GM18861 (cell line): Measurements from ENCODE around the gene ZNF292.
"Not testable (repeated sequence)": the region's sequence is repeated elsewhere in the genome, so short reads cannot be mapped to it uniquely, and the experiment has no call there.

Experiments used
- ATAC-seq: cut with Tn5 transposase; IDR thresholded peaks from one replicate; pipeline ENCODE4 v1.9.1; 2021; ENCODE audit not compliant: unreplicated experiment

The ZNF292 gene

DNA sequence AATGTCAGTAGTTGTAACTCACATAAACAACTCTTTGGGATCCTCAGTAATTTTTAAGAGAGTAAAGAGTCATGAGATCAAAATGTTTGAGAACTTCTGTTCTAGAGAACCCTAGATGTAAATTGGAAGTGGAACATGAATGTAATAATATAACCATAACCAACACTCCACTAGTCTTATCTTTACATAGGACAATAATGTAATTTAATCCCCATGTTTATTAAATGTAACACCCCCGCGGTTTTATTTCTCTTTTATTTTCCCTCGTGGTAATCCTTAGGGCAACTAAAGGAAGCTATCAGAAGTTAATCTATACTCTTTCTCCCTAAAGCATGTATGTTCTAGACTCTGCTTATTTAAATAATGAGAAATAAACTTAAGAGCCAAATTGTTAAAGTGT is 54.4 kb downstream of the ZNF292 start:
- ATAC-seq, result no peak

DNA sequence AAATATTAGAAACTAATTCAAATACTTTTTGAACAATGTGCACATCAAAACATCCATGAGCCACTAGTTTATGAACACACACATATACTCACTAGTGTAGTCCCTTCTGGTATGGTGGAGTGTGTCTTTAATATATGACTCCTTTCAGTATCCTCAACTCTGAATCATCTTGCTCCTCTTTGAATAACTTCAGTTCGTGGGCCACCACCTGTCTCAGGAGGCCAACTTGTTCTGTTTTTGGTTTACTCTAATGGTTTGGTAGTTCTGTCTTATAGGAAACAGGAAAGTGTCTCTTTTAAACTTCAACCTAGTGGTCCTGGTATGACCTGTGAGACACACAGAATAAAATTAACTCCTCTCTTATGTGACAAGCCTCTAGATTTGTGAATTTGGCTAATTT is 55.6 kb downstream of the ZNF292 start:
- ATAC-seq, result peak; percentile 97

DNA sequence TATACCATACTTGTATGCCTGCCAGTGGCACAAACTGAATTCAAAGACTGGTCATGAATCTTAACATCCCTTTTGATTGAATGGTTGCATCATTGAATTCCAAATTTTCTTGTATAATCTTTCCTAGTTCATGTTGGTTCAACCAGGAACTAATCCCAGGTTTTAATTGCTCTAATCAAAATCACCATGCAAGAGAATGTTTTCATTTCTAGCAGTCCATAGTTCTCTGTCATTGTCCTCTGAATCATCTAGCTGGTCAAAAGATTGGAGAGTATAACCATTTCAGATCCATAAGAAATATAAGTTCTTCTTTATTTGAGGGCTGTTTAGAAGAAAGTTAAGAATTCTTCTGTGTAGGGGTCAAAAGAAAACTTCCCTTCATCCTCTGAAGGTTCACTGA is 57.2 kb downstream of the ZNF292 start:
- no peak for ATAC-seq

GRCh38 chr6:87213364-87213763 is 58.0 kb downstream of the ZNF292 start:
- no peak for ATAC-seq

- ATAC-seq, result no peak
Observed at GRCh38 chr6:87214831-87215230, 59.5 kb downstream of the ZNF292 start.

GRCh38 chr6:87220997-87221396 is 65.6 kb downstream of the ZNF292 start:
- peak; percentile 68 for ATAC-seq

- no peak for ATAC-seq
Observed at GRCh38 chr6:87222676-87223075, 67.3 kb downstream of the ZNF292 start.

DNA sequence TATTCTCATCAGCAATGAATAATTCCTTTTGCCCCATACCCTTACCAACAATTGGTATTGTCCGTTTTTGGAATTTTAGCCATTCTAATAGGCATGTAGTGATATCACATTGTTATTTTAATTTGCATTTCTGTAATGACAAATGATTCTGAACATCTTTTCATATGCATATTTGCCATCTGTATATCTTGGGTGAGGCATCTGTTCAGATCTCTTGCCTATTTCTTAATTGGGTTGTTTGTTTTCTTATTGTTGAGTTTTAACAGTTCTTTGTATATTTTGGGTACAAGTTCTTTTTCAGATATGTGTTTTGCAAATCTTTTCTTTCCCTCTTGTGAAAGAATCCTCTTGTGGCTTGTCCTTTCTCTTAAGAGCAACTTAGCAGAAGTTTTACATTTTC is 69.6 kb downstream of the ZNF292 start:
- no peak for ATAC-seq

GRCh38 chr6:87225511-87225910 is 70.1 kb downstream of the ZNF292 start:
- ATAC-seq, result no peak

DNA sequence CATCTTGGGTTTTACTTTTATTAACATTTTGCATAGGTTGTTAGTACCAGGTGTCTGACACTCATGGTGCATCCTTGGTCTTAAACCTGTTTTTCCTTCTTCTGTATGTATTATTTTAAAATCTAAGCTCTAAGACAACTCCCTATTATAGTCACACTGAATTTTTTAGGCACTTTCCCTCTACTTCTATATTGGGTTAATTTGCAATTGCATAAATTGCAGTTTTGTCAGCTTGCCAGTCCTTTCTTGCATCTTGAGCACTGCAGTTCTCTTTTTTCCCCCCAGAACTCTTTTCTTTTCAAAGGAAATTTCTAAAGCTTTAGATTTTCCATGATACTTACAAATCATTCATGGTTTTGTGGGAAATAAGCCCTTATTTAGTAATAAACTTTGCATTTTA is 70.6 kb downstream of the ZNF292 start:
- no peak for ATAC-seq

DNA sequence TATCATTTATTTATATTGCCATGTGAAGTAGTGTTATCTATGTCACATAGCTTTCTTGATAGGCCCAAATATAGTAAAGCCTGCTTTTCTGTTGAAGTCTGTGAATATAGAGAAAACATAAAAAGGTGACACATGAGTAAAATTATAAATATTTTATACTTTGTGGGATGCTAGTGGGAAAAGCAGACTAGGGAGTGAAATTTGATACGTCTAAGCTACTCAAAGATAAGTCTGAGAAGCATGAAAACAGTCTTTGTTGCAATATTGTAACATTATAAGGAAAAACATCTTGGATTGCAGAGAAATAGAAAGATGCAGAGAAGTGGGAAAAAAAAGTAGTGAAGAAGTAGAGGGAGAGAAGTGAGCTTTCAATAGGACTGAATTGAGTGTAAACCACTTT is 75.4 kb downstream of the ZNF292 start:
- no peak for ATAC-seq

GRCh38 chr6:87237804-87238203 is 82.4 kb downstream of the ZNF292 start:
- ATAC-seq, result peak; percentile 43

DNA sequence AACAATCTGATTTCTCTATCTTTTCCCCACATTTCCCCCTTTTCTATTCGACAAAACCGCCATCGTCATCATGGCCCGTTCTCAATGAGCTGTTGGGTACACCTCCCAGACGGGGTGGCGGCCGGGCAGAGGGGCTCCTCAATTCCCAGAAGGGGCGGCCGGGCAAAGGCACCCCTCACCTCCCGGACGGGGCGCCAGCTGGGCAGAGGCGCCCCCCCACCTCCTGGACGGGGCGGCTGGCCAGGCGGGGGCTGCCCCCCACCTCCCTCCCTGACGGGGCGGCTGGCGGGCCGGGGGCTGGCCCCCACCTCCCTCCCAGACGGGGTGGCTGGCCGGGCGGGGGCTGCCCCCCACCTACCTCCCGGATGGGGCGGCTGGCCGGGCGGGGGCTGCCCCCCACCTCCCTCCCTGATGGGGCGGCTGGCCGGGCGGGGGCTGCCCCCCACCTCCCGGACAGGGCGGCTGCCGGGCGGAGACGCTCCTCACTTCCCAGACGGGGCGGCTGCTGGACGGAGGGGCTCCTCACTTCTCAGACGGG is 83.8 kb downstream of the ZNF292 start:
- ATAC-seq, result not testable (repeated sequence)

- ATAC-seq, result no peak
Observed at GRCh38 chr6:87241304-87241703, 85.9 kb downstream of the ZNF292 start.

- ATAC-seq, result no peak
Observed at GRCh38 chr6:87242311-87242710, 86.9 kb downstream of the ZNF292 start.

DNA sequence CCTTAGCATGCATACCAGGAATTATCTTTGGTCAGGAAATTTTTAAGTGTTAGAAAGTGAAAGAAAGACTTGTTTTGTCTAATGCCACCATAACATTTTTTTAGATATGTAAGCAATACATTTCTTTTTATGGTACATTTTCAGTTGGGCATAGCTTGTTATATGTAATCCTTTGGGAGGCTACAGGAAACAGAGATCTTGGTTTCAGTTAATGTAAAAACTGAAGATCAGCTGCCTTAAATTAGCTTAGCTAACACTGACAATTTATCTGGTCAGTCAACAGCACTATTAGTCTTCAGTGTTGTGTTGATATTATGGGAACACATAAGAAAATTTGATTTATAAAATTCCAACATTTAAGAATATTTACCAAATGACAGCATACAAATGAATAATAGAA is 88.4 kb downstream of the ZNF292 start:
- ATAC-seq, result no peak

DNA sequence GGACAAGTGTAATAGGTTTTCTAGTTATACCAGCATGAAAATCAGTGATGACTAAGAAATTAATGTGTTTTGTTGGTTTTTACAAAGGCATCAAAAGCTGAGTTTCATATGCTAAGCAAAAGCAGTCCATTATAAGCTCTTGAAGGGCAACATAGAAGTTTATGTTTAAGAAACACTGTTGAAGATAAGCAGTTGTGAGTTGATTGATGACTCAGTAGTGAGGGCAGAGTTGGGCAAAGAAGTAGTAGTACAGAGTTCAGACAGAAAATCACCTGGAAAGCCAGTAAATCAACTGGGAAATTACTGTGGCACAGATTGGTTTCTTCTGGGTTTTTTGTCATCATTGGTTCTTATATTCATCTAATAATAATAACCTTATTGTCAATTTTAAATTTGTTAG is 89.0 kb downstream of the ZNF292 start:
- no peak for ATAC-seq

GRCh38 chr6:87250019-87250418 is 94.7 kb downstream of the ZNF292 start:
- ATAC-seq, result no peak

DNA sequence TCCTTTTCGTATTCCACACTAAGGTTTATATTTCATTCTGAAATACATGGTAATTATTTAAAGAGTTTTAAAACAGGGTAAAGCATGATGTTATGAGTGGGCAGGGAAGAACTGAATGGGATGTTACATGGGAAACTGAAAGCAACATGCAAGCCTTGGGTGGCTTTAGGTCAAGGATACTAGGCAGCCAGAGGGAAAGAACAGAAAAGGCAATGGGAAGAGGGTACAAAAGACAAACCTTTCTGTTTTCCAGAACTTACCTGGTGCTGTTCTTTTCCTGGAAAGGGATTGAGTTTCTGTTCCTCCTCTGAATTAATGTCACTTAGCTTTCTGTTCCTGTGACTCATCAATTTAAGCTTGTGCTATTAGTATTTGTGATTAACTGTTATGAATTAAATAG is 95.9 kb downstream of the ZNF292 start:
- ATAC-seq, result no peak

DNA sequence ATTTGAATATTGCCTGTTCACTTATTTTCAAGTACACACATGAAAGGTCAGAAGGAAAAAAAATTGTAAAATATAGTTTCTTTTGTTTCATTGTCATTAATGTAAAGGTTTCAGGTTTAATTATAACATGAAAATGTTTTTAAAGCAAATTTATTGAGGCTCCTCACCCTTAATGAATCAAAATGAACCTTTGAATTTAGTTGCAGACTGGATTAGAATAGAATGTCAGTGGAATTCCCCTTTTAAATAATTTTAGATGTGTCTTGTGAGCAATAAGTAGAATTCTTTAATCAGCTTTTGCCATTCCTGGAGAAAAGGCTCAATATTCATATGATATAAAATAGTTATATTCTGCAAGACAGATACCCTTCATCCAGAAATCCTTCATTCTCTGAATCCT is 96.4 kb downstream of the ZNF292 start:
- no peak for ATAC-seq

DNA sequence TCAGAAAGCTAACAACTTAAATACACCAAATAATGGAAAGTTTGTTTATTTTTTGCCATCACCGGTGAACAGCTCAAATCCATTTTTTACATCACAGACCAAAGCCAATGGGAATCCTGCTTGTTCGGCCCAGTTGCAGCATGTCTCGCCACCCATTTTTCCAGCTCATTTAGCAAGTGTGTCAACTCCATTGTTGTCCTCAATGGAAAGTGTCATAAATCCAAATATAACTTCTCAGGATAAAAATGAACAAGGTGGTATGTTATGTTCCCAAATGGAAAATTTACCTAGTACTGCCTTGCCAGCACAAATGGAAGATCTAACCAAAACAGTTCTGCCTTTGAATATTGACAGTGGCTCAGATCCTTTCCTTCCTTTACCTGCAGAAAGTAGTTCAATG is 101.7 kb downstream of the ZNF292 start:
- ATAC-seq, result no peak

DNA sequence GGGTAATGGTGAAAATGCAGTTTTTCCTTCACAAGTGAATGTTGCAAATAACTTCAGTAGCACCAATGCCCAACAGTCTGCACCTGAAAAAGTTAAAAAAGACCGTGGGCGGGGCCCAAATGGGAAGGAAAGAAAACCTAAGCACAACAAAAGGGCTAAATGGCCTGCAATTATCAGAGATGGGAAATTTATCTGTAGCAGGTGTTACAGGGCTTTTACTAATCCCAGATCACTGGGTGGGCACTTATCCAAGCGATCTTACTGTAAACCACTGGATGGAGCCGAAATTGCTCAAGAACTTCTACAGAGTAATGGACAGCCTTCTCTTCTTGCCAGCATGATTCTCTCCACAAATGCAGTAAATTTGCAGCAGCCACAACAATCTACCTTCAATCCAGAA is 102.2 kb downstream of the ZNF292 start:
- ATAC-seq, result no peak

DNA sequence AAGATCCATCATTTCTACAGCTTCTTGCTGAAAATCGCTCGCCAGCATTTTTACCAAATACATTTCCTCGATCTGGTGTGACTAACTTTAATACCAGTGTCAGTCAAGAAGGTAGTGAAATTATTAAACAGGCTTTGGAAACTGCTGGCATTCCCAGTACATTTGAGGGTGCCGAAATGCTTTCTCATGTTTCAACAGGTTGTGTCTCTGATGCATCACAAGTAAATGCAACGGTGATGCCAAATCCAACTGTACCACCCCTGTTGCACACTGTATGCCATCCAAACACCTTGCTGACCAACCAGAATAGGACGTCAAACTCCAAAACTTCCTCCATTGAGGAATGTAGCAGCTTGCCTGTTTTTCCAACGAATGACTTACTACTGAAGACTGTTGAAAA is 102.6 kb downstream of the ZNF292 start:
- ATAC-seq, result no peak

DNA sequence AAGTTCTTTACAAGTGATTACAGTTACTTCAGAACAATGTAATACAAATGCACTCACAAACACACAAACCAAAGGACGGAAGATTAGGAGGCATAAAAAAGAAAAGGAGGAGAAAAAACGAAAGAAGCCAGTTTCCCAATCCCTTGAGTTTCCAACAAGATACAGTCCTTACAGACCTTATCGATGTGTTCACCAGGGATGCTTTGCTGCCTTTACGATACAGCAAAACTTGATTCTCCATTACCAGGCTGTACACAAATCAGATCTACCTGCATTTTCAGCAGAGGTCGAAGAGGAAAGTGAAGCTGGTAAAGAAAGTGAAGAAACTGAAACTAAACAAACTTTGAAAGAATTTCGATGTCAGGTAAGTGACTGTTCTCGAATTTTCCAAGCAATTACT is 104.4 kb downstream of the ZNF292 start:
- ATAC-seq, result no peak
